ENCODE measurements around the gene HNF4A.

DNA sequence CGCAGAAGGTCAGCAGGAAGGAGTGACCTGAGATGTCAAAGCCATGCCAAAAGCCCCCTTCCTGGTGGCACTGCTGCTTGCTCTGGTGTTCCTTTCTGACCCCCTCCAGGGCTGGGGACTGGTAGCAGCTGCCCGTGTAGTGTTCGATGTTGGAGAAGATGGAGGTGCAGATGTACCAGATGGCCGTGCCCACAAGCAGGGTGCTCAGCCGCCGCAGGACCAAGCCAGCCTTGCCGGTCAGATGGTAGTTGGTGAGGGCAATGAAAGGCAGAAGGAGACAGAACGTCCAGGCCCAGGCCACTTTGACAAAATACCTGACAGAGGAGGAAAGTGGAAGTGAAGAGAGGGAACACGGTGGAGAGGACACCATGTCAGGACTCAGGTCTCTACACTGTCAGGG, 48.6 kb upstream of the HNF4A start:
- TF ChIP-seq, protein P1, sequence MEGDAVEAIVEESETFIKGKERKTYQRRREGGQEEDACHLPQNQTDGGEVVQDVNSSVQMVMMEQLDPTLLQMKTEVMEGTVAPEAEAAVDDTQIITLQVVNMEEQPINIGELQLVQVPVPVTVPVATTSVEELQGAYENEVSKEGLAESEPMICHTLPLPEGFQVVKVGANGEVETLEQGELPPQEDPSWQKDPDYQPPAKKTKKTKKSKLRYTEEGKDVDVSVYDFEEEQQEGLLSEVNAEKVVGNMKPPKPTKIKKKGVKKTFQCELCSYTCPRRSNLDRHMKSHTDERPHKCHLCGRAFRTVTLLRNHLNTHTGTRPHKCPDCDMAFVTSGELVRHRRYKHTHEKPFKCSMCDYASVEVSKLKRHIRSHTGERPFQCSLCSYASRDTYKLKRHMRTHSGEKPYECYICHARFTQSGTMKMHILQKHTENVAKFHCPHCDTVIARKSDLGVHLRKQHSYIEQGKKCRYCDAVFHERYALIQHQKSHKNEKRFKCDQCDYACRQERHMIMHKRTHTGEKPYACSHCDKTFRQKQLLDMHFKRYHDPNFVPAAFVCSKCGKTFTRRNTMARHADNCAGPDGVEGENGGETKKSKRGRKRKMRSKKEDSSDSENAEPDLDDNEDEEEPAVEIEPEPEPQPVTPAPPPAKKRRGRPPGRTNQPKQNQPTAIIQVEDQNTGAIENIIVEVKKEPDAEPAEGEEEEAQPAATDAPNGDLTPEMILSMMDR (IDR thresholded peaks at IDR 0.05; ENCODE audit: poor library complexity, severe bottlenecking): no peak
- no peak for TF ChIP-seq EP300 (conservative IDR thresholded peaks at IDR 0.05; ENCODE audit: poor library complexity, severe bottlenecking)
